ENCODE measurements around the gene ABCA8. TPM values are rescaled to one million over a fixed set of nuclear protein-coding genes. Genes with fewer than 3 reads are reported as not detected.

The ABCA8 gene
- total and polyA plus RNA-seq, 2 of the 8 experiments (the other 6 are each of a cell fraction or from before 2014, with no cell fraction given), result not detected

- Histone ChIP-seq H4K8ac (ENCODE audit: extremely low read depth, insufficient read depth, low read length) (no peak overlapping the region), H3K36me3 (ENCODE audit: control insufficient read depth in 2 of 4, insufficient read depth in 4 of 4, low read length in 3 of 4) (no peaks in the 10 kb centered on the region), H4K20me1 (replicated peaks in 1 of 2; ENCODE audit: control insufficient read depth in 1 of 2, insufficient read depth in 2 of 2, low read length in 2 of 2) (no peaks in the 10 kb centered on the region), H3K4me1 (replicated peaks in 1 of 4; ENCODE audit: control insufficient read depth in 3 of 4, insufficient read depth in 4 of 4, low read length in 3 of 4) (no peaks in the 10 kb centered on the region), H2BK12ac (ENCODE audit: low read depth, low read length) (no peak overlapping the region), H4K91ac (replicated peaks; ENCODE audit: insufficient read length, low read length) (no peak overlapping the region), H3K18ac (ENCODE audit: extremely low read depth, low read length) (no peak overlapping the region), H2BK20ac (ENCODE audit: low read length) (no peak overlapping the region), H2BK120ac (replicated peaks; ENCODE audit: low read depth, low read length) (no peak overlapping the region), H2AFZ (ENCODE audit: low read length) (no peak overlapping the region), H2BK15ac (ENCODE audit: low read length) (no peak overlapping the region), H3K27me3 (replicated peaks in 1 of 4; ENCODE audit: control insufficient read depth in 3 of 4, extremely low read depth in 1 of 4, insufficient read depth in 3 of 4, low read length in 3 of 4) (no peaks in the 10 kb centered on the region), H3K9me3 (ENCODE audit: insufficient read depth in 2 of 2, low read depth in 1 of 2, low read length in 1 of 2) (no peaks in the 10 kb centered on the region), H4K5ac (ENCODE audit: insufficient read length, low read depth, low read length) (no peak overlapping the region), H3K56ac (replicated peaks; ENCODE audit: insufficient read length, low read depth, low read length) (no peak overlapping the region), H2BK5ac (ENCODE audit: low read depth, low read length) (no peak overlapping the region), H3K79me2 (ENCODE audit: control insufficient read depth in 1 of 2, insufficient read depth in 2 of 2, low read length in 2 of 2) (no peaks in the 10 kb centered on the region), H2AK5ac (ENCODE audit: low read depth, low read length) (no peak overlapping the region), H3K23ac (ENCODE audit: insufficient read length) (no peak overlapping the region), H3K79me1 (ENCODE audit: low read depth, low read length) (no peaks in the 10 kb centered on the region), H3K9ac (replicated peaks in 1 of 4; ENCODE audit: extremely low read depth in 1 of 4, low read depth in 3 of 4, low read length in 3 of 4) (no peak overlapping the region), H3K23me2 (ENCODE audit: low read depth, low read length) (no peaks in the 10 kb centered on the region), H3K4ac (replicated peaks; ENCODE audit: insufficient read length, low read depth, low read length) (no peak overlapping the region), H3K14ac (ENCODE audit: insufficient read length) (no peak overlapping the region), H3K4me2 (ENCODE audit: insufficient read depth in 1 of 2, low read depth in 2 of 2, low read length in 2 of 2) (no peak overlapping the region), H3K27ac (ENCODE audit: low read depth, low read length) (no peak overlapping the region), H3K4me3 (ENCODE audit: extremely low read depth in 1 of 4, insufficient read depth in 2 of 4, low read depth in 3 of 4, low read length in 4 of 4) (no peak overlapping the region)
- no peak for FAIRE-seq
- ChIA-PET POLR2A (ENCODE audit: partially characterized antibody) (interaction anchor here (0.9 kb wide), 1 partner anchor 139 kb away, joined by 3 read pairs; no protein-coding TSS in a partner anchor), CTCF (ENCODE audit: partially characterized antibody) (interaction anchor here (0.7 to 3.1 kb wide), 22 partner anchors 9 to 325 kb away, joined by 3 to 31 read pairs (median 4); no protein-coding TSS in a partner anchor)
- no peak for DNase-seq (ENCODE audit: low read depth in 1 of 2, low spot score in 2 of 2)
- WGBS, 2 experiments (ENCODE audit: extremely low coverage in 1 of 2, insufficient coverage in 1 of 2, insufficient read length in 1 of 2, insufficient replicate concordance in 2 of 2, low coverage in 1 of 2, low lambda C conversion rate in 2 of 2, missing lambda C conversion rate in 1 of 2), result 86% methylated on average over 1 of the region's 2 CpGs; no CpG with 5 or more reads in 1 of the 2 experiments
- TF ChIP-seq CTBP2 (IDR thresholded peaks at IDR 0.05; ENCODE audit: borderline replicate concordance, insufficient read depth, insufficient read length, low read length) (no peak), RBBP5 (IDR thresholded peaks at IDR 0.05; ENCODE audit: borderline replicate concordance, low read depth, low read length) (no peak), CHD2 (IDR thresholded peaks at IDR 0.05; ENCODE audit: low read length) (no peak), EZH2 (IDR thresholded peaks at IDR 0.05; ENCODE audit: low read depth, low read length, severe bottlenecking) (no peak), TAF1 (IDR thresholded peaks at IDR 0.05; ENCODE audit: low read depth, low read length) (no peak), TCF12 (IDR thresholded peaks at IDR 0.05; ENCODE audit: low read depth, low read length) (no peak), ASH2L (IDR thresholded peaks at IDR 0.05; ENCODE audit: low read length) (no peak), SIN3A (conservative IDR thresholded peaks at IDR 0.05 in 1 of 2, IDR thresholded peaks at IDR 0.05 in 1 of 2; ENCODE audit: low read depth in 1 of 2, low read length in 2 of 2) (no peak)
- TF ChIP-seq, protein P1, sequence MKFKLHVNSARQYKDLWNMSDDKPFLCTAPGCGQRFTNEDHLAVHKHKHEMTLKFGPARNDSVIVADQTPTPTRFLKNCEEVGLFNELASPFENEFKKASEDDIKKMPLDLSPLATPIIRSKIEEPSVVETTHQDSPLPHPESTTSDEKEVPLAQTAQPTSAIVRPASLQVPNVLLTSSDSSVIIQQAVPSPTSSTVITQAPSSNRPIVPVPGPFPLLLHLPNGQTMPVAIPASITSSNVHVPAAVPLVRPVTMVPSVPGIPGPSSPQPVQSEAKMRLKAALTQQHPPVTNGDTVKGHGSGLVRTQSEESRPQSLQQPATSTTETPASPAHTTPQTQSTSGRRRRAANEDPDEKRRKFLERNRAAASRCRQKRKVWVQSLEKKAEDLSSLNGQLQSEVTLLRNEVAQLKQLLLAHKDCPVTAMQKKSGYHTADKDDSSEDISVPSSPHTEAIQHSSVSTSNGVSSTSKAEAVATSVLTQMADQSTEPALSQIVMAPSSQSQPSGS (IDR thresholded peaks at IDR 0.05; ENCODE audit: low read length), result no peak
These were observed 44.3 kb downstream of the ABCA8 start for GRCh38 chr17:68910789-68911431.
